Naive B cell (primary cell): Measurements from ENCODE around the gene FRK. TPM values are rescaled to one million over a fixed set of nuclear protein-coding genes. Genes with fewer than 3 reads are reported as not detected.

Source experiments
- ATAC-seq, 2 donors: fragments of 150-1000 bp; cut with Tn5 transposase; 2 replicates each; pipeline ENCODE4 v1.10.0; 2021; ENCODE audit warnings: low read depth in 2 of 2, mild to moderate bottlenecking in 2 of 2, moderate library complexity in 2 of 2
- DNase-seq: peaks from one replicate; pipeline ENCODE4 v3.0.0; 2022
- H3K27ac Mint-ChIP-seq, 6 donors: one replicate each; pipeline ENCODE4 v1.8.0; 2020 to 2022; ENCODE audit warnings: mild to moderate bottlenecking in 6 of 6, mixed read lengths in 6 of 6, moderate library complexity in 5 of 6, inconsistent platforms in 2 of 6
- H3K27me3 Mint-ChIP-seq, 3 donors: one replicate each; pipeline ENCODE4 v1.8.0; 2021 to 2022; ENCODE audit warnings: mixed read lengths in 3 of 3, mild to moderate bottlenecking in 1 of 3
- H3K36me3 Mint-ChIP-seq, 2 donors: one replicate each; pipeline ENCODE4 v1.8.0; 2020 to 2022; ENCODE audit warnings: mixed read lengths in 2 of 2, inconsistent platforms in 1 of 2, mild to moderate bottlenecking in 1 of 2
- H3K4me1 Mint-ChIP-seq, 3 donors: one replicate each; pipeline ENCODE4 v1.8.0; 2020 to 2022; ENCODE audit warnings: mixed read lengths in 3 of 3, inconsistent platforms in 1 of 3, mild to moderate bottlenecking in 1 of 3, moderate library complexity in 1 of 3
- H3K4me3 Mint-ChIP-seq, 8 donors: one replicate each; pipeline ENCODE4 v1.8.0; 2020 to 2022; ENCODE audit warnings: mild to moderate bottlenecking in 8 of 8, mixed read lengths in 8 of 8, moderate library complexity in 8 of 8, inconsistent platforms in 2 of 8
- H3K9me3 Mint-ChIP-seq, 7 donors: one replicate each; pipeline ENCODE4 v1.8.0; 2020 to 2022; ENCODE audit warnings: mixed read lengths in 7 of 7, mild to moderate bottlenecking in 5 of 7, inconsistent platforms in 2 of 7, moderate library complexity in 1 of 7
- polyA plus RNA-seq, 6 donors: library from polyadenylated mRNA; unstranded; fragments of 300-500 nt; fragmentation: Illumina TruSeq; gene quantifications; one replicate each; pipeline ENCODE4 v1.2.3, GENCODE V29; 2021; ENCODE audit warnings: low read depth in 6 of 6

The FRK gene
- polyA plus RNA-seq, 6 donors from 2014 or later, result not detected

- ATAC-seq, result no peak
Measured at GRCh38 chr6:116008470-116009243, 52.0 kb downstream of the FRK start.

GRCh38 chr6:116004841-116005815 lies 55.6 kb downstream of the FRK start:
- Mint-ChIP-seq H3K27me3 (peaks cover 0 to 5% (median 4%) of the 10 kb centered on the region in 3 donors), H3K4me1 (peaks cover 0 to 8% (median 6%) of the 10 kb centered on the region in 3 donors), H3K36me3 (no peaks in the 10 kb centered on the region), H3K27ac (no peak overlapping the region), H3K4me3 (no peak overlapping the region), H3K9me3 (peaks cover 0 to 2% (median 0%) of the 10 kb centered on the region in 7 donors)
- ATAC-seq (no peak), DNase-seq (no peak)

More at GRCh38 chr6:116008470-116009243, 52.0 kb downstream of the FRK start:
- Mint-ChIP-seq H3K4me3 (no peak overlapping the region), H3K27ac (peak overlapping the region in 3 of 6 donors; percentile 3 to 80 (median 49)), H3K36me3 (no peaks in the 10 kb centered on the region), H3K27me3 (peaks cover 7 to 12% (median 9%) of the 10 kb centered on the region in 3 donors), H3K4me1 (peaks cover 0 to 8% (median 6%) of the 10 kb centered on the region in 3 donors), H3K9me3 (no peaks in the 10 kb centered on the region)
- no peak for DNase-seq

- Mint-ChIP-seq H3K4me3 (no peak overlapping the region), H3K27me3 (peaks cover 2 to 5% (median 4%) of the 10 kb centered on the region in 3 donors), H3K36me3 (no peaks in the 10 kb centered on the region), H3K9me3 (peaks cover 0 to 2% (median 0%) of the 10 kb centered on the region in 7 donors), H3K27ac (no peak overlapping the region), H3K4me1 (peaks cover 0 to 4% (median 2%) of the 10 kb centered on the region in 3 donors)
- DNase-seq (no peak), ATAC-seq (no peak)
Measured at GRCh38 chr6:116003668-116004067, 57.0 kb downstream of the FRK start.

- H3K4me3 Mint-ChIP-seq, result no peak overlapping the region
- no peak for DNase-seq
- H3K27ac Mint-ChIP-seq, result no peak overlapping the region
- no peaks in the 10 kb centered on the region for H3K4me1 Mint-ChIP-seq
- no peaks in the 10 kb centered on the region for H3K36me3 Mint-ChIP-seq
- no peak for ATAC-seq
- H3K27me3 Mint-ChIP-seq, result peaks cover 10 to 12% (median 11%) of the 10 kb centered on the region in 3 donors
- H3K9me3 Mint-ChIP-seq, result peaks cover 0 to 2% (median 0%) of the 10 kb centered on the region in 7 donors
Measured at GRCh38 chr6:116002756-116003155, 57.9 kb downstream of the FRK start.

GRCh38 chr6:115999235-115999634 lies 61.5 kb downstream of the FRK start:
- Mint-ChIP-seq H3K4me1 (no peaks in the 10 kb centered on the region), H3K36me3 (no peaks in the 10 kb centered on the region), H3K27ac (no peak overlapping the region), H3K27me3 (peaks cover 16 to 29% (median 28%) of the 10 kb centered on the region in 3 donors), H3K9me3 (peaks cover 0 to 2% (median 0%) of the 10 kb centered on the region in 7 donors), H3K4me3 (no peak overlapping the region)
- no peak for DNase-seq
- ATAC-seq, result no peak

GRCh38 chr6:115997990-115998585 lies 62.6 kb downstream of the FRK start:
- Mint-ChIP-seq H3K27ac (no peak overlapping the region), H3K27me3 (peaks cover 16 to 35% (median 35%) of the 10 kb centered on the region in 3 donors), H3K4me3 (no peak overlapping the region), H3K36me3 (no peaks in the 10 kb centered on the region), H3K4me1 (no peaks in the 10 kb centered on the region), H3K9me3 (peaks cover 0 to 2% (median 0%) of the 10 kb centered on the region in 7 donors)
- no peak for DNase-seq
- ATAC-seq, result no peak

- no peak for ATAC-seq
- no peaks in the 10 kb centered on the region for H3K36me3 Mint-ChIP-seq
- no peak overlapping the region for H3K4me3 Mint-ChIP-seq
- peaks cover 8 to 23% (median 13%) of the 10 kb centered on the region in 3 donors for H3K27me3 Mint-ChIP-seq
- H3K27ac Mint-ChIP-seq, result no peak overlapping the region
- DNase-seq, result no peak
- peaks cover 0 to 12% (median 5%) of the 10 kb centered on the region in 7 donors for H3K9me3 Mint-ChIP-seq
- no peaks in the 10 kb centered on the region for H3K4me1 Mint-ChIP-seq
Measured at GRCh38 chr6:115986026-115986425, 74.7 kb downstream of the FRK start.

GRCh38 chr6:115984809-115985208 lies 75.9 kb downstream of the FRK start:
- ATAC-seq (no peak), DNase-seq (no peak)
- H3K4me1 Mint-ChIP-seq, result no peaks in the 10 kb centered on the region
- no peak overlapping the region for H3K4me3 Mint-ChIP-seq
- H3K9me3 Mint-ChIP-seq, result no peaks in the 10 kb centered on the region
- H3K36me3 Mint-ChIP-seq, result no peaks in the 10 kb centered on the region
- H3K27ac Mint-ChIP-seq, result no peak overlapping the region
- peaks cover 7 to 15% (median 8%) of the 10 kb centered on the region in 3 donors for H3K27me3 Mint-ChIP-seq

GRCh38 chr6:115983998-115984397 lies 76.7 kb downstream of the FRK start:
- no peak for DNase-seq
- Mint-ChIP-seq H3K36me3 (no peaks in the 10 kb centered on the region), H3K27ac (no peak overlapping the region), H3K27me3 (peaks cover 3 to 10% (median 8%) of the 10 kb centered on the region in 3 donors), H3K4me1 (no peaks in the 10 kb centered on the region), H3K9me3 (no peaks in the 10 kb centered on the region), H3K4me3 (no peak overlapping the region)
- no peak for ATAC-seq

GRCh38 chr6:115982453-115982852 lies 78.2 kb downstream of the FRK start:
- no peak for DNase-seq
- Mint-ChIP-seq H3K4me3 (no peak overlapping the region), H3K36me3 (no peaks in the 10 kb centered on the region), H3K9me3 (no peaks in the 10 kb centered on the region), H3K4me1 (no peaks in the 10 kb centered on the region), H3K27me3 (peaks cover 6 to 10% (median 8%) of the 10 kb centered on the region in 3 donors), H3K27ac (no peak overlapping the region)
- no peak for ATAC-seq

- H3K4me1 Mint-ChIP-seq, result no peaks in the 10 kb centered on the region
- peaks cover 6 to 21% (median 16%) of the 10 kb centered on the region in 3 donors for H3K27me3 Mint-ChIP-seq
- DNase-seq, result no peak
- no peak overlapping the region for H3K4me3 Mint-ChIP-seq
- H3K36me3 Mint-ChIP-seq, result no peaks in the 10 kb centered on the region
- no peaks in the 10 kb centered on the region for H3K9me3 Mint-ChIP-seq
- H3K27ac Mint-ChIP-seq, result no peak overlapping the region
- ATAC-seq, result no peak
Measured at GRCh38 chr6:115977220-115977619, 83.5 kb downstream of the FRK start.

GRCh38 chr6:115976321-115976870 lies 84.3 kb downstream of the FRK start:
- no peaks in the 10 kb centered on the region for H3K36me3 Mint-ChIP-seq
- no peaks in the 10 kb centered on the region for H3K4me1 Mint-ChIP-seq
- no peak for DNase-seq
- no peak for ATAC-seq
- H3K4me3 Mint-ChIP-seq, result no peak overlapping the region
- H3K9me3 Mint-ChIP-seq, result no peaks in the 10 kb centered on the region
- no peak overlapping the region for H3K27ac Mint-ChIP-seq
- H3K27me3 Mint-ChIP-seq, result peaks cover 11 to 23% (median 21%) of the 10 kb centered on the region in 3 donors

GRCh38 chr6:115972679-115973078 lies 88.0 kb downstream of the FRK start:
- no peaks in the 10 kb centered on the region for H3K9me3 Mint-ChIP-seq
- peaks cover 12 to 23% (median 20%) of the 10 kb centered on the region in 3 donors for H3K27me3 Mint-ChIP-seq
- H3K27ac Mint-ChIP-seq, result peak overlapping the region in 1 of 6 donors; percentile 9
- H3K4me3 Mint-ChIP-seq, result no peak overlapping the region
- DNase-seq (no peak), ATAC-seq (no peak)
- no peaks in the 10 kb centered on the region for H3K36me3 Mint-ChIP-seq
- no peaks in the 10 kb centered on the region for H3K4me1 Mint-ChIP-seq
